RWPE1 (cell line): ENCODE measurements around the gene PODXL.

Source experiments
- CTCF ChIA-PET: fragments of 350-600 bp; sonication (Branson Sonifier 250); formaldehyde crosslinking; extraction: SDS; loops from one replicate; lab custom pipeline; 2021; lab: Yijun Ruan, JAX
- POLR2A ChIA-PET: fragments of 400-600 bp; formaldehyde crosslinking; extraction: SDS; loops from one replicate; lab custom pipeline; 2020; ENCODE audit warnings: antibody characterized with exemption; ENCODE audit not compliant: low non-redundant PET; lab: Yijun Ruan, JAX
- DNase-seq: peaks from one replicate; pipeline ENCODE4 v3.0.0; 2012; ENCODE audit warnings: low spot score
- H3K27ac ChIP-seq: fragments of 450-650 bp; 2 replicates; pipeline ENCODE4 v1.5.1; 2017
- CTCF ChIP-seq: fragments of 450-650 bp; conservative IDR thresholded peaks from 2 replicates; pipeline ENCODE4 v1.5.1; 2017; ENCODE audit warnings: low read depth, mild to moderate bottlenecking

Gene PODXL

GRCh38 chr7:131536361-131536849, 20.0 kb downstream of the PODXL start:
- no peak overlapping the region for H3K27ac ChIP-seq
- CTCF ChIA-PET = no interaction called here
- TF ChIP-seq CTCF = no peak
- POLR2A ChIA-PET = no interaction called here
- DNase-seq = no peak

- POLR2A ChIA-PET = no interaction called here
- DNase-seq = no peak
These were observed 22.6 kb downstream of the PODXL start for GRCh38 chr7:131533566-131534561.

GRCh38 chr7:131533151-131533559, 23.3 kb downstream of the PODXL start:
- ChIA-PET CTCF (interaction anchor here (0.7 kb wide), 1 partner anchor 642 kb away, joined by 4 read pairs; no protein-coding TSS in a partner anchor), POLR2A (no interaction called here)
- TF ChIP-seq CTCF = no peak
- no peak for DNase-seq
- H3K27ac ChIP-seq = no peak overlapping the region

More at GRCh38 chr7:131533566-131534561, 22.6 kb downstream of the PODXL start:
- no peak for TF ChIP-seq CTCF
- H3K27ac ChIP-seq = no peak overlapping the region
- CTCF ChIA-PET = interaction anchor here (1.0 kb wide), 1 partner anchor 14 kb away, joined by 3 read pairs; no protein-coding TSS in a partner anchor

GRCh38 chr7:131532570-131533091, 23.8 kb downstream of the PODXL start:
- DNase-seq = no peak
- no peak overlapping the region for H3K27ac ChIP-seq
- TF ChIP-seq CTCF = no peak
- POLR2A ChIA-PET = no interaction called here
- CTCF ChIA-PET = interaction anchor here (0.7 kb wide), 1 partner anchor 642 kb away, joined by 4 read pairs; no protein-coding TSS in a partner anchor

- ChIA-PET CTCF (no interaction called here), POLR2A (no interaction called here)
- no peak for TF ChIP-seq CTCF
- H3K27ac ChIP-seq = no peak overlapping the region
- DNase-seq = no peak
These were observed 26.3 kb downstream of the PODXL start for GRCh38 chr7:131530137-131530536.

GRCh38 chr7:131529617-131530016, 26.8 kb downstream of the PODXL start:
- TF ChIP-seq CTCF = no peak
- no peak overlapping the region for H3K27ac ChIP-seq
- CTCF ChIA-PET = no interaction called here
- DNase-seq = no peak
- POLR2A ChIA-PET = no interaction called here
